Measurements from ENCODE around the gene FMNL2. TPM values are rescaled to one million over a fixed set of nuclear protein-coding genes. Genes with fewer than 3 reads are reported as not detected.

FMNL2 gene
- total RNA-seq, 1 experiment from 2014 or later, result 28.1 TPM

GRCh38 chr2:152493417-152493816 lies 158.4 kb downstream of the FMNL2 start:
- Histone ChIP-seq H3K79me2 (ENCODE audit: insufficient read depth, low read length) (peaks cover 17% of the 10 kb centered on the region; the same call in 1 of the 2 replicates), H3K36me3 (ENCODE audit: control insufficient read depth in 1 of 2, insufficient read depth in 2 of 2, low read length in 2 of 2) (no peaks in the 10 kb centered on the region), H3K9me3 (ENCODE audit: control insufficient read depth in 1 of 2, insufficient read depth in 1 of 2, low read depth in 1 of 2, low read length in 2 of 2) (no peaks in the 10 kb centered on the region), H3K27me3 (ENCODE audit: insufficient read depth, low read length) (no peaks in the 10 kb centered on the region), H3K4me1 (ENCODE audit: control insufficient read depth in 1 of 2, insufficient read depth in 2 of 2, low read length in 2 of 2) (peaks cover 28 to 55% of the 10 kb centered on the region in 2 experiments), H4K20me1 (ENCODE audit: insufficient read depth) (no peaks in the 10 kb centered on the region), H3K4me3 (replicated peaks in 1 of 2; ENCODE audit: low read depth in 1 of 2, low read length in 2 of 2) (no peak overlapping the region), H3K4me2 (ENCODE audit: low read length) (no peak overlapping the region), H3K9me2 (ENCODE audit: insufficient read depth) (no peaks in the 10 kb centered on the region), H2AFZ (ENCODE audit: low read depth, low read length, poor library complexity, severe bottlenecking) (no peak overlapping the region), H3K27ac (ENCODE audit: low read depth, low read length) (no peak overlapping the region), H3K9ac (ENCODE audit: low read length) (no peak overlapping the region)
- ATAC-seq (no peak), DNase-seq (ENCODE audit: low read depth, low spot score) (no peak)
- BruUV-seq (replicated peaks), result no TSS peak
- POLR2A ChIA-PET, result no interaction called here
- TF ChIP-seq CTCF (IDR thresholded peaks at IDR 0.05 in 2 of 3, conservative IDR thresholded peaks at IDR 0.05 in 1 of 3; ENCODE audit: borderline replicate concordance in 1 of 3, insufficient read depth in 1 of 3, low read depth in 2 of 3, low read length in 2 of 3), result no peak
- RAD21 ChIA-PET (ENCODE audit: low non-redundant PET in 1 of 2, low total read pairs in 2 of 2, uncharacterized antibody in 2 of 2, unreplicated experiment in 2 of 2), result no interaction called here
- intact Hi-C loops (cut with micrococcal nuclease), result no loop called here
- CTCF ChIA-PET, result no interaction called here

GRCh38 chr2:152493945-152494528 lies 159.1 kb downstream of the FMNL2 start:
- DNase-seq (ENCODE audit: low read depth, low spot score), result no peak
- H2AFZ ChIP-seq (ENCODE audit: low read depth, low read length, poor library complexity, severe bottlenecking), result no peak overlapping the region
- no peak overlapping the region for H3K9ac ChIP-seq (ENCODE audit: low read length)
- ATAC-seq, result no peak
- no peak overlapping the region for H3K4me3 ChIP-seq (replicated peaks in 1 of 2; ENCODE audit: low read depth in 1 of 2, low read length in 2 of 2)
- intact Hi-C loops (cut with micrococcal nuclease), result no loop called here
- no peaks in the 10 kb centered on the region for H3K36me3 ChIP-seq (ENCODE audit: control insufficient read depth in 1 of 2, insufficient read depth in 2 of 2, low read length in 2 of 2)
- peaks cover 20% of the 10 kb centered on the region; the same call in 1 of the 2 replicates for H3K79me2 ChIP-seq (ENCODE audit: insufficient read depth, low read length)
- RAD21 ChIA-PET (ENCODE audit: low non-redundant PET in 1 of 2, low total read pairs in 2 of 2, uncharacterized antibody in 2 of 2, unreplicated experiment in 2 of 2), result no interaction called here
- no peak overlapping the region for H3K4me2 ChIP-seq (ENCODE audit: low read length)
- H3K4me1 ChIP-seq (ENCODE audit: control insufficient read depth in 1 of 2, insufficient read depth in 2 of 2, low read length in 2 of 2), result peaks cover 28 to 61% of the 10 kb centered on the region in 2 experiments
- POLR2A ChIA-PET, result no interaction called here
- no TSS peak for BruUV-seq (replicated peaks)
- H3K9me3 ChIP-seq (ENCODE audit: control insufficient read depth in 1 of 2, insufficient read depth in 1 of 2, low read depth in 1 of 2, low read length in 2 of 2), result no peaks in the 10 kb centered on the region
- H3K27me3 ChIP-seq (ENCODE audit: insufficient read depth, low read length), result no peaks in the 10 kb centered on the region
- CTCF ChIA-PET, result no interaction called here
- H3K27ac ChIP-seq (ENCODE audit: low read depth, low read length), result no peak overlapping the region
- TF ChIP-seq TCF7L2 (IDR thresholded peaks at IDR 0.05; ENCODE audit: borderline replicate concordance, extremely low read depth, insufficient read depth, insufficient read length), result no peak
- no peak for TF ChIP-seq RAD21 (IDR thresholded peaks at IDR 0.05; ENCODE audit: low read depth)
- no peak for TF ChIP-seq EGR1 (IDR thresholded peaks at IDR 0.05; ENCODE audit: low read depth)
- H3K9me2 ChIP-seq (ENCODE audit: insufficient read depth), result no peaks in the 10 kb centered on the region
- no peaks in the 10 kb centered on the region for H4K20me1 ChIP-seq (ENCODE audit: insufficient read depth)

All from HCT116 (cell line).